Thoracic aorta (tissue), 2 donors: ENCODE measurements around the gene SSMEM1. TPM values are rescaled to one million over a fixed set of nuclear protein-coding genes. Genes with fewer than 3 reads are reported as not detected.

ENCODE experiments used
- ATAC-seq: fragments of 150-250 bp; one replicate; pipeline ENCODE4 v1.8.0; 2017; ENCODE audit warnings: low read depth; ENCODE audit not compliant: insufficient number of reproducible peaks, low FRiP score
- DNase-seq: peaks from one replicate; pipeline ENCODE4 v3.0.0-alpha.2; 2020; ENCODE audit warnings: low spot score
- H3K27ac ChIP-seq, 2 donors: fragments of 200-600 bp; sonication (generic); 1 replicate in 1 of 2; 2 replicates in 1 of 2; pipeline ENCODE4 v1.5.1; 2016; ENCODE audit warnings: mild to moderate bottlenecking in 2 of 2, moderate library complexity in 2 of 2
- H3K27me3 ChIP-seq: fragments of 200-600 bp; sonication (generic); replicated peaks from 2 replicates; pipeline ENCODE4 v1.6.0; 2016; ENCODE audit warnings: mild to moderate bottlenecking; ENCODE audit not compliant: insufficient read depth
- H3K36me3 ChIP-seq: fragments of 200-600 bp; sonication (generic); one replicate; pipeline ENCODE4 v1.5.1; 2016
- H3K4me1 ChIP-seq, 2 donors: fragments of 200-600 bp; sonication (generic); 1 replicate in 1 of 2; 2 replicates in 1 of 2; pipeline versions ENCODE4 v1.5.1 to v1.6.0; 2016; ENCODE audit warnings: low read depth in 2 of 2, mild to moderate bottlenecking in 1 of 2; ENCODE audit not compliant: control insufficient read depth in 1 of 2
- H3K4me3 ChIP-seq: fragments of 200-600 bp; sonication (generic); 2 replicates; pipeline ENCODE4 v1.5.1; 2016; ENCODE audit warnings: mild to moderate bottlenecking
- H3K9me3 ChIP-seq: fragments of 200-600 bp; sonication (generic); 2 replicates; pipeline ENCODE4 v1.5.1; 2016
- total RNA-seq, 2 donors: library from RNA; depleted of rRNA; stranded (reverse); fragments of >200 nt; gene quantifications; one replicate each; pipeline versions ENCODE4 v1.1.0 to v1.2.3, GENCODE V29; 2016
- TF ChIP-seq, protein P1 (sequence below): fragments of 200-600 bp; sonication (generic); IDR thresholded peaks from one replicate; pipeline ENCODE4 v1.5.1; 2019; ENCODE audit warnings: antibody characterized with exemption

The SSMEM1 gene
- total RNA-seq, 2 donors from 2014 or later, result not detected

DNA sequence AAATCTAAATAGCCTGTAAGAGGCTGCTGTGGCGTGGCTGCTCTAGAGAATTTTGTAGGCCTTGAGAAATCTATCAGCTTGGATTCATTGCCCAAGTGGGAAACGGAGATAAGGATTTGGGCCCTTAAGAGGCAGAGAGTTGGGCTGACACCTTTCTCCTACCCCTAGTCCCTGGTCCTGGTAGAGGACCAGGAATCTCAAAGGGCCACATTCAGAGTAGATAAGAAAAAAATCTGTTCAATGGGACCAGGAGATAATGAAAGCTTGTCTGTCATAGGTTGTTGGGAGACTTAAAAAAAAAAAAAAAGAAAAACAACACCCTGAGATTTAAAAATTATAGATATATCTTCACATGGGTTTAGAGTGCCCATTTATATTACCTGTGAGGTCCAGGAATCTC lies 20.3 kb upstream of the SSMEM1 start:
- H3K27ac ChIP-seq, result no peak overlapping the region
- DNase-seq (no peak), ATAC-seq (no peak)
- H3K4me1 ChIP-seq, result no peaks in the 10 kb centered on the region
- TF ChIP-seq, protein P1, sequence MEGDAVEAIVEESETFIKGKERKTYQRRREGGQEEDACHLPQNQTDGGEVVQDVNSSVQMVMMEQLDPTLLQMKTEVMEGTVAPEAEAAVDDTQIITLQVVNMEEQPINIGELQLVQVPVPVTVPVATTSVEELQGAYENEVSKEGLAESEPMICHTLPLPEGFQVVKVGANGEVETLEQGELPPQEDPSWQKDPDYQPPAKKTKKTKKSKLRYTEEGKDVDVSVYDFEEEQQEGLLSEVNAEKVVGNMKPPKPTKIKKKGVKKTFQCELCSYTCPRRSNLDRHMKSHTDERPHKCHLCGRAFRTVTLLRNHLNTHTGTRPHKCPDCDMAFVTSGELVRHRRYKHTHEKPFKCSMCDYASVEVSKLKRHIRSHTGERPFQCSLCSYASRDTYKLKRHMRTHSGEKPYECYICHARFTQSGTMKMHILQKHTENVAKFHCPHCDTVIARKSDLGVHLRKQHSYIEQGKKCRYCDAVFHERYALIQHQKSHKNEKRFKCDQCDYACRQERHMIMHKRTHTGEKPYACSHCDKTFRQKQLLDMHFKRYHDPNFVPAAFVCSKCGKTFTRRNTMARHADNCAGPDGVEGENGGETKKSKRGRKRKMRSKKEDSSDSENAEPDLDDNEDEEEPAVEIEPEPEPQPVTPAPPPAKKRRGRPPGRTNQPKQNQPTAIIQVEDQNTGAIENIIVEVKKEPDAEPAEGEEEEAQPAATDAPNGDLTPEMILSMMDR, result no peak
- no peak overlapping the region for H3K4me3 ChIP-seq
- H3K36me3 ChIP-seq, result peaks cover 16% of the 10 kb centered on the region
- no peaks in the 10 kb centered on the region for H3K9me3 ChIP-seq
- no peaks in the 10 kb centered on the region for H3K27me3 ChIP-seq

DNA sequence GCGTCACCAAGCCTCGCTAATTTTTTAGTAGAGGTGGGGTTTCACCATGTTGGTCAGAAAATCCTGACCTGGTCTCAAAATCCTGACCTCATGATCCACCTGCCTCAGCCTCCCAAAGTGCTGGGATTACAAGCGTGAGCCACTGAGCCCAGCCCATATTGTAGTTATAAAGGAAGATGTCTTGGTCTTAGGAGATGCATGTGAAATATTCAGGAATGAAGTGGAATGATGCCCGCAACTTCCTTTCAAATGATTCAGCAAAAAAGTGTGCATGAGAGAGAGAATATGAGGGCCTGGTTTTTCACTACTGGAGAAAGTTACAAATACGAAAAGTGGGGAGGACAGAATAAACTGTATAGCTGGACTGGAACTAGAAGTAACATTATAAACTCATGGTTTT lies 18.3 kb upstream of the SSMEM1 start:
- Histone ChIP-seq H3K36me3 (peaks cover 6% of the 10 kb centered on the region), H3K4me1 (no peaks in the 10 kb centered on the region), H3K9me3 (no peaks in the 10 kb centered on the region), H3K4me3 (no peak overlapping the region), H3K27me3 (no peaks in the 10 kb centered on the region), H3K27ac (no peak overlapping the region)
- TF ChIP-seq, protein P1, result no peak
- ATAC-seq (no peak), DNase-seq (no peak)

DNA sequence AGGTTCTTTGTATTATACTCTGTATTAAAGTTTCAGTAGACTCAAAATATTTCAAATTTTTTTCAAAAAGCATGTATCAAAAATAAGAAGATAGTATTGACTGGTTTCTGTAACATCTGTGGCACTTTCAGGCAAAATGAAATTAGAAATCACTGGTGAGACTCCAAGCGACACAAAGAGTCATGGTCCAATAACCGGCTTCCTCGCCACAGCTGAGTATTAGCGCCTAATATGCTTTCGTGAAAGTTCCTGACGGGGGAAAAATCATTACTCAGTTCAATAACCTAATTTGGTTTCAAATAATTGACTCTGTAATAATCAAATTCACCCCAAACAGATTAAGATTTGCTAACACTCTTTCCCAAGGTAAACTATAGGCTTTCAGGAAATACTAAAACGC lies 15.9 kb upstream of the SSMEM1 start:
- ATAC-seq, result no peak
- no peak for DNase-seq
- peaks cover 6% of the 10 kb centered on the region for H3K36me3 ChIP-seq
- H3K4me3 ChIP-seq, result no peak overlapping the region
- no peaks in the 10 kb centered on the region for H3K4me1 ChIP-seq
- TF ChIP-seq, protein P1, result no peak
- H3K27me3 ChIP-seq, result no peaks in the 10 kb centered on the region
- H3K9me3 ChIP-seq, result no peaks in the 10 kb centered on the region
- no peak overlapping the region for H3K27ac ChIP-seq

DNA sequence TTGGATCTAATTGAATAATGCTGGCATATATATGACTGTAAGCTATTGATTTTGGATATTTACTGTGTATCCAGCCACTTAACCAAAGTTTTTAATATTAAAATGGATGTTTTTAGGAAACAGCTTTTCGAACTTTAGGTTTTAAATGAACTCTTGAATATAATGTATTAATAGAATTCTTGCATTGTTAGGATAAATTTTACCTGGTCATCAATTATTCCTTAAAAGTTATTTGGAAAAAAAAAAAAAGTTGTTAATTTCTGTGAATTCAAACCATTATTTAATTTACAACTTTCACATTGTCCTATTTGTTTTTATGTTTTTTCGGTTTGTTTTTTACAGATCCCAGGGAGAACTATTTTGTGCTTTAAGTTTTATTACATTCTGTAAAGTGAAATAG lies 12.3 kb upstream of the SSMEM1 start:
- DNase-seq (no peak), ATAC-seq (no peak)
- H3K27ac ChIP-seq, result no peak overlapping the region
- H3K4me3 ChIP-seq, result no peak overlapping the region
- no peaks in the 10 kb centered on the region for H3K4me1 ChIP-seq
- H3K36me3 ChIP-seq, result peaks cover 9% of the 10 kb centered on the region
- H3K27me3 ChIP-seq, result no peaks in the 10 kb centered on the region
- TF ChIP-seq, protein P1, result no peak
- no peaks in the 10 kb centered on the region for H3K9me3 ChIP-seq

DNA sequence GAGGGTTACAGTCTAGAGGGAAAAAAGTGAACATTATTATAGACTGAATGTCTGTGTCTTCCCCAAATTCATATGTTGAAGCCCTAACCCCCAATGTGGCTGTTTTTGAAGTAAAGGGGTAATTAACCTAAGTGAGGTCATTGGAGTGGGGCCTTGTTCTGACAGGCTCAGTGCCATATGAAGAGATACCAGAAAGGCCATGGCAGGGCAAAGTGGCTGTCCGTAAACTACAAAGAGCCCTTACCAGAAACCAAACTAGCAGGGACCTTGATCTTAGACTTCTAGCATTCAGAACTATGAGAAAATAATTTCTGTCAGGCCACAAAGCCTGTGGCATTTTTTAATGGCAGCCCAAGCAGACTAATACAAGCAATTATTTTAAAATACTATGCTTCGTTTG lies 11.2 kb upstream of the SSMEM1 start:
- Histone ChIP-seq H3K27ac (no peak overlapping the region), H3K4me3 (no peak overlapping the region), H3K36me3 (peaks cover 11% of the 10 kb centered on the region), H3K27me3 (no peaks in the 10 kb centered on the region), H3K4me1 (no peaks in the 10 kb centered on the region), H3K9me3 (no peaks in the 10 kb centered on the region)
- ATAC-seq (no peak), DNase-seq (no peak)
- TF ChIP-seq, protein P1, result no peak
